Measurements from ENCODE around the gene PLXNB2.

The PLXNB2 gene

GRCh38 chr22:50252082-50253045, 55.1 kb downstream of the PLXNB2 start:
- peak; percentile 75 for DNase-seq (ENCODE audit: low spot score)

GRCh38 chr22:50251477-50252081, 55.9 kb downstream of the PLXNB2 start:
- no peak for DNase-seq (ENCODE audit: low spot score)

- peak; percentile 88 for DNase-seq (ENCODE audit: low spot score)
Measured at GRCh38 chr22:50250555-50251476, 56.6 kb downstream of the PLXNB2 start, which contains the start of gene HDAC10. TSS of gene HDAC10 (minus strand) at chr22:50251265. CDS start at chr22:50251032, 233 bp downstream.

GRCh38 chr22:50250249-50250554, 57.2 kb downstream of the PLXNB2 start:
- DNase-seq (ENCODE audit: low spot score): no peak

GRCh38 chr22:50249341-50250248, 57.9 kb downstream of the PLXNB2 start:
- DNase-seq (ENCODE audit: low spot score): no peak

GRCh38 chr22:50248196-50249081, 59.0 kb downstream of the PLXNB2 start:
- no peak for DNase-seq (ENCODE audit: low spot score)

GRCh38 chr22:50247748-50248147, 59.7 kb downstream of the PLXNB2 start:
- DNase-seq (ENCODE audit: low spot score): peak; percentile 64

GRCh38 chr22:50246242-50247175, 60.9 kb downstream of the PLXNB2 start:
- DNase-seq (ENCODE audit: low spot score): no peak

- no peak for DNase-seq (ENCODE audit: low spot score)
Measured at GRCh38 chr22:50245214-50246072, 62.0 kb downstream of the PLXNB2 start.

GRCh38 chr22:50244420-50245213, 62.8 kb downstream of the PLXNB2 start, which contains the start of gene TUBGCP6:
TSS of gene TUBGCP6 (minus strand) at chr22:50245023. CDS start at chr22:50244459, 564 bp downstream.
- DNase-seq (ENCODE audit: low spot score): peak; percentile 90

- DNase-seq (ENCODE audit: low spot score): no peak
Measured at GRCh38 chr22:50243685-50244419, 63.6 kb downstream of the PLXNB2 start.

- DNase-seq (ENCODE audit: low spot score): no peak
Measured at GRCh38 chr22:50242406-50242949, 65.0 kb downstream of the PLXNB2 start.

- DNase-seq (ENCODE audit: low spot score): no peak
Measured at GRCh38 chr22:50238755-50239154, 68.7 kb downstream of the PLXNB2 start.

- no peak for DNase-seq (ENCODE audit: low spot score)
Measured at GRCh38 chr22:50236731-50237409, 70.6 kb downstream of the PLXNB2 start.

GRCh38 chr22:50233223-50233622, 74.2 kb downstream of the PLXNB2 start:
- DNase-seq (ENCODE audit: low spot score): no peak
